Kidney capillary endothelial cell (primary cell): ENCODE data around the gene P4HB.

Source experiments
- DNase-seq: peaks from one replicate; pipeline ENCODE4 v3.0.0-alpha.2; 2018; ENCODE audit warnings: low spot score

The P4HB gene

DNA sequence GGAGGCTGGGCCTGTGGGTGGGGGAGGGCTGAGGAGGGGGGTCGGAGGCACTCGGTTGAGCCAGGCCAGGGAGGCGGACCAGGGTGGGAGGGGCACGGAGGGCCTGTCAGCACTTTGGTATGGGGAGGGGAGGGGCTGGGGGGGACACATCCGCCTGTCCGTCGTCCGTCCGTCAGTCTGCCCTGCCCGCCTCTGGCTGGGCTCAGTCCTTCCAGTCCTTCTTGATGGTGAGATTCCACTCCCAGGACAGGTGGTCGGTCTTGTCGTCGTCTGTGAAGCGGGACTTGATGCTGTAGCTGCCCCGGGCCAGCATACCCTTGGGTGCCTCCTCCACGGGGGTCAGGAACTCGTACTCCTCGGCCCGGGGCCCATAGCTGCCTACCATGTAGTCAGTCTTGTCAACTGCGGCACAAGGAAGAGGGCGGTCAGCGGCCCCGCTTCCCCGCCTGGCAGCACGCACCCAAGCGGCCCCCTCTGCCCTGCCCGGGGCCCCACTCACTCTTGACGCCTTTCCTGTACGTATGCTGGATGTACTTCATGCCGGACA, 8.4 kb upstream of the P4HB start:
- no peak for DNase-seq

DNA sequence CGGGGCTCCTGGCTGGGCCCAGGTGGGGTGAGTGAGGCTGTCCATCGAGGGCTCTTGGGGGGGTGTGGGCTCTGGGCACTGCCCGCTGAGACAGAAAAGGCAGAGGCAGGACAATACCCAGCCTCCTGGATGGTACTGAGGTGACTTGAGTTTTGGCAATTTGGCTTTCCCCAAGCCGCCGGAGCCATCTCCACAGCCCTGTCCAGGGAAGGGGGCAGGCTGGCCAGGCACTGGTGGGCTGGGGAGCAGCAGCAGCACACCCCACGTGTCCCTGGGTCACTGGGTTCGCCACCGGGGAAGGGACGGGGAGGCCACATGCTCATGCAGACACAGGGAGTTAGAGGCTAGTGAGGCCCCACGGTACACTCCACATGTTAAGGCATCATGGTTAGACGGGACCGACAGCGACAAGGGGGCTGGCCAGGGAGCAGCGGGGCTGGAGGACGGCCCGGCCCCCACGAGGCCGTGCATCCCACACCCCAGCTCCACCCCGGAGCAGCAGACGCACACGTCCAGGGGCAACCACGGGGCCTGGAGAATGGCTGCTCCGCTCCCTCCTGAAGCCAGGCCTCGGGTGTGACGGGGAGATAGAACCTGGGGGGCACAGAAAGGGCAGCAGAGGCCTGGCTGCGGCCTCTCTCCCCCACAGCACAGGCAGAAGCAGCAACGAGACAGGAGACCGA, 7.8 kb upstream of the P4HB start:
- DNase-seq = no peak

DNA sequence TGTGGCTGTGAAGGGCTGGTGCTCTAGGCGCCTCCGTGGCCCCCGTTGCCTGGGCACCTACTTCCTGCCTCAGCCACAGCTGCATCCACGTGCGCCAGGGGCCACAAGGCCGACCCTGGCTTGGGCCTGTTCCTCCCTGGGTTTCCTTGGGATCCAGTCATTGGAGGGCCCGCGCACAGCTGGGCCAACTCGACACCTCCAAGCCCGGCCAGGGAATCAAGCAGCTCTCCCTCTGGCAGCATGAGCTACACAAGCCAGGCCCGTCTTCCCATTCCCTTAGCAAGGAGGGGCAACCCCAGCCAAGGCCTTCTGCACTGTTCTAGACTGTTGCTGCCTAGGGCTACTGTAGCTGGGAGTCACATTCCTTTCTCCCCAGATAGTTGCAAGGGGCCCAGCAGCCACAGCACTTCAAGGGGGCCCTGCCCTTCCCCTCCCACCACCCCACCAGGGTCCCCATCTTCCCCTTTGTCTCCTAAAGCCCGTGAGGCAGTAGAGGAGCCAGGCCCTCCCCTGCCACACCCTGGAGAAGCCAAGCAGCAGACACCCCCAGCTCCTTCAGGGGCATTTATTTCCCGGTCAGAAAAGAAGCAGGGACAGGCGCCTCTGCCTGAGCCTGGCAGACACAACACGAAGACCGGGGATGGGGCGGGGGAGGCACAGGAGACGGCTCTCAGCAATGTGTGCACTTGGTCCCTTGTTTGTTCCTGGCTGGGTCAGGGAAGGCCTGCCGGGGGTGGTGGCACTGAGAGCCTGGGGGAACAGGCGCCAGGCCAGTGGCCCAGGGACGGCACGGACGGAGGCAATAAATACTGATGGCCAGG, 7.0 kb upstream of the P4HB start:
- DNase-seq = no peak

DNA sequence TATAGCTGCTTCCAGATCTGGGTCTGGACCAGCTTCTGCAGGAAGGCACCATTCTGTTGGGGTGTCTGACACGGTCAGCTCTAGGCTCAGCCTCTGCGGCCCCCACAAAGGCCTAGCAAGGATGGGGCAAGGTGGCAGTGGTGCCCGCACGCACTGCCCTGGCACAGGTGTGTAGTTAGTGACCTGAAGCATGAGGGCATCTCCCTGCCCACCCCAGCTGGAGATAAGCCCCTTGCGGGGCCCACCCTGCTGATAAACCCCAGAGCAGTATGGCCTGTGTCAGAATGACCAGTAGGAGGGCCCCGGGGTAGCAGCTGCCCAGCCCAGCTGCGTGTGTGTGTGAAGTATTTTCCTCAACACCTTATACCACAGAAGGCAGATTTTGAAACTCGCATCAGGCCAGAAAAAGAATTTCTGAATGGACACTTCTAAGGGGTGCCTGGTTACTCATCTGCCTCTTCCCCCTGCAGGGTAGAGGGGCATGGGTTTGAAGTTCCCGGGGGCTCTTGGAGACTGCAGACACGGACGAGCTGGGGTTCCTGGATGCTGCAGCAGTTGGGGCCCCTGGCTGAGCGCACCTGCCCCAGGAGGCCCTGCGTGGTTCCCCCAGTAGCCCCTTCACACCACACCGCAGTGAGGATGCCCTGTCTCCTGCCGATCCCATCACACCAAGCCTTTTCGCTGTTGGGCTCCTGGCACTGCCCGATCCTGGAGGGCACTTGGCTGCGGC, 6.3 kb upstream of the P4HB start:
- no peak for DNase-seq

DNA sequence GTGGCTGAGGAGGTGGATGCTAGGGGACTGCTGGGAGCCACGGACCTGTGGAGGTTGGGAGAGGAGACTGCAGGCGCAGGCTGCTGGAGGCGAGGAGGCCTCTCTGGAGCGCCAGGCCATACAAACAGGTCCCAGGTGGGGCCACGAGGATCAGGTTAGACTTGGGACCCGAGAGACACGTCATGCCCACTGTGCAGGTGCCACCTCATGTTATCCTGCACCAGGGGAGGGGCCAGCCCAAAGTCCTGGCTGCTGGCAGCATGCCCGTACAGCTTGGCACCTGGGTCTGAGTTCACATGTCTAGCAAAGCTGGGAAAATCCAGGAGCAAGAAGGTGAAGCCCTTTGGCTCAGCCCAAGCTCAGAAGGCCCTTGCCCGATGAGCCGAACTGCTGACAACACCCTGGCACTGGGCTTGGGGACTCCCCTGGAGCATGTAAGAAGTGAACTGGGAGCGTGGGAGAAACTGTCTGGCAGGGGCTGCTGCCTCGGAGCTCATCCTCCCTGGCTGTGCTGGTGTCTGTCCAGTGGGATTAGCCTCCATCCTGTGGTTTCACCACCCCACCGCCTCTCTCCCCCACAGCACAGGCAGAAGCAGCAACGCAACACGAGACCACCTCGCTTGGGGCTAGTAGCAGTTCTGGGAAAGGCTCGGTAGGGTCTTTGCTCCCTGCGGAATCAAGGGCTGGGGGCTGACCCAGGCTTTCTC, 5.6 kb upstream of the P4HB start:
- no peak for DNase-seq

DNA sequence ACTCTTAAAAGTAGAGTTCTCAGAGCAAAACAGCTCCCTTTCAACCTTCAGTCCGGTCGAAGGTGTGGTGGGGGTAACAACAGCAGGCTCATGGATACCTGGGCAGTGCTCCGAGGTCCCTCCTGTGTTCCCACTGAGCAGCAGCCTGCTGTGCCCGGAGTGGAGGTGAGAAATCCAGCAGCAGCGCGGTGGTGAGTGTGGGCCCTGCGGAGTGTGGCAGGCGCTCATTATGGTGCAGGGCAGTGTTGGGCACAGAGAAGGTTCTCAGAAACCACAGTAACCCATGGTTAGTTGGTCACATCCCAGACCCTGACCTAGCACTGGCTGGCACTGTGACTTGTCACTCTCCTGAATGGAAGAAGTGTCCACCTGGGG, 5.0 kb upstream of the P4HB start:
- DNase-seq = no peak

DNA sequence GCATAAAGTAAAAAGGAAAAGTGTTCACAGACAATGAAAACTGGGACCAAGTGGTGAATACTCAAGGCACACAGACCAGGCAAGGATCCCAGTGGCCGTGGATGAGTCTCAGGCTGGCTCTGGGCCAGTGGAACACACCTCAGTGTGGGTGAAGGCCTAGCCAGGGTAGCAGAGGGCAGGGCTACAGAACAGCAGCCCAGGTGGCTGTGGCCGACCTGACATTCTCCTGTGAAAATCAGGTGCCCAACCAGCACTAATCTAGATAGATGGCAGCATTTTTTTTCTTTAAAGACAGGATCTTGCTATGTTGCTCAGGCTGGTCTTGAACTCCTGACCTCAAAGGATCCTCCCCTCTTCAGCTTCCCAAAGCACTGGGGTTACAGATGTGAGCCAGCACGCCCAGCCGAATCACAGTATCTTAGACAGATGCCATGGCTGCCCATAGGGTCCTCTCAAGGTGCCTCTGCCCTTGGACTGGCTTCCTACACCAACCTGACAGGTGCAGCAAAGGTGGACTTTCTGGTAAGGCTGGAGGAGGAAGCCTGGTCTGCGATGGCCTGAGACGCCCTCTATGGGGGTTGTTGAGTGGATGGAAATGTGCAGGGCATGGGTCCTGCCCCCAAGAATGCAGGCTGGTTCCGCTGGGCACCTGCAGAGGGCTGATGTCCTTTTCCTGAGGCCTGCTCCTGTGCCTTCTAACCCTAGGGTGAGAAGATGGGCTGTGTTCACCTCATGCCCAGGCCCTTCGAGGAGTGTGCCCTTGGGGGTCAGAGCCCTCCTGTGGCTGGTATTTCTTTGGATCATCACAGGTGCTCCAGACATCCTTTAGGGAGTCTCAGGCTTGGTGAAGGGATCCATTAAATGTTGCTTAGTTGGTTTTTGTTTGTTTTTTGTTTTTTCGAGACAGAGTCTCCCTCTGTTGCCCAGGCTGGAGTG, 3.8 kb upstream of the P4HB start:
- DNase-seq = no peak

DNA sequence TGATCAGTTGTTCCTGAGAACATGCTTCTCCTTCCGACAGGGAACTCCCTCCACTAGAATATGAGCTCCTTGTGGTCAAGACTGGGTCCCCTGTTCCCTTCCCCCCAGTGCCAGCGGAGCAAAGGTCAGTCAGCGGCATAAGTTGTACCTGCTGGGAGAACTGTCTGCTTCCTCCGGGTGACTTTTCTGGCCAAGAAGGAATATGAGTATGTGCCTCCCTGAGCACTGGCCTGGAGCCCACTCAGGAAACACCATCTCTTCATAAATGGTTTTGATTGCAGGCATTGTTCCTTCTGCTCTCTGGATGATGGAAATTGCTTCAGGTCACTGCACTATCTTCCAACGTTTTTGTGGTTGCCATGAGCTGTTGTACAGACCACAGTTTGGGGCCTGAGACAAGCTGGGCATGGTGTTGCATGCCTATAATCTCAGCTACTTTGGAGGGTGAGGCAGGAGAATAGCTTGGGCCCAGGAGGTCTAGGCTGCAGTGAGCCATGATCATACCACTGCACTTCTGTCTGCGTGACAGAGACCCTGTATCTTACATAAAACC, 2.9 kb upstream of the P4HB start:
- no peak for DNase-seq

DNA sequence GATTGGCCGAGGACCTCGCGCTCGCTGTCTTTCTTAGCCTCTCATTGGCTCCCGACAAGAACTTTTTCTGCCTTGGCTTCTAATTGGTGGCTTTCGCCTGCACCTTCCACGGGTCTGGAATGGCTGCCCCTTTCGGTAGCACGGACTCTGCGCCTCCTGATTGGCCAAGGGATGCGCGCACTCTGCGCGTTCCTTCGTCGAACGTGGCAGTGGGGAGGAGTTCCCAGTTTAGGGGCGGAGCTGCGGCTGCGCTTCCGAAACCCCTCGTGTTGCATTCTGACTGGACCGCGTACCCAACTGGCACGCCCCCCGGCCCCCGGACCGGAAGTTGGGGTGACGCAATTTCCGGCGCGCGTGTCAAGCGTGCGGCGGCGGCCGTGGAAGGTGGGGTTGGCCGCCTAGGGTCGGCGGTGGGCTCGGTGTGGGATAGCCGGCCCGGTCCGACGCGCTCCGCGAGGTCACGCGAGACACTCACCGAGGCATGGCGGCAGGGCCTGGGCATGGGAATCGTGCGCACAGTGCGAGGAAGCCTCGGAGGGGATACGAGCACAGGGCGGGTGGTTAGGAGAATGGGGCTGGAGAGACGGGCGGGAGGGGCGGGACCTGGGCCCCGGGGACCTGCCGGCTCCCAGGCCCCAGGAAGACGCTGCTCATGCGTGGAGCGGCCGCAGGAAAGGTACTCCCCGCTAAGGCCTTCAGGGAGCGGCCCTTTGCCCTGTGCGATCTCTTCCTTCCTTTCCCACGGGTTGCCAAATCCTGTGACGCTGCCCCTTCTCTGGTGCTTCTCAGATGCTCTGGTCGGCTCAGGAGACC, 627 bp upstream of the P4HB start:
- DNase-seq = peak; percentile 100

DNA sequence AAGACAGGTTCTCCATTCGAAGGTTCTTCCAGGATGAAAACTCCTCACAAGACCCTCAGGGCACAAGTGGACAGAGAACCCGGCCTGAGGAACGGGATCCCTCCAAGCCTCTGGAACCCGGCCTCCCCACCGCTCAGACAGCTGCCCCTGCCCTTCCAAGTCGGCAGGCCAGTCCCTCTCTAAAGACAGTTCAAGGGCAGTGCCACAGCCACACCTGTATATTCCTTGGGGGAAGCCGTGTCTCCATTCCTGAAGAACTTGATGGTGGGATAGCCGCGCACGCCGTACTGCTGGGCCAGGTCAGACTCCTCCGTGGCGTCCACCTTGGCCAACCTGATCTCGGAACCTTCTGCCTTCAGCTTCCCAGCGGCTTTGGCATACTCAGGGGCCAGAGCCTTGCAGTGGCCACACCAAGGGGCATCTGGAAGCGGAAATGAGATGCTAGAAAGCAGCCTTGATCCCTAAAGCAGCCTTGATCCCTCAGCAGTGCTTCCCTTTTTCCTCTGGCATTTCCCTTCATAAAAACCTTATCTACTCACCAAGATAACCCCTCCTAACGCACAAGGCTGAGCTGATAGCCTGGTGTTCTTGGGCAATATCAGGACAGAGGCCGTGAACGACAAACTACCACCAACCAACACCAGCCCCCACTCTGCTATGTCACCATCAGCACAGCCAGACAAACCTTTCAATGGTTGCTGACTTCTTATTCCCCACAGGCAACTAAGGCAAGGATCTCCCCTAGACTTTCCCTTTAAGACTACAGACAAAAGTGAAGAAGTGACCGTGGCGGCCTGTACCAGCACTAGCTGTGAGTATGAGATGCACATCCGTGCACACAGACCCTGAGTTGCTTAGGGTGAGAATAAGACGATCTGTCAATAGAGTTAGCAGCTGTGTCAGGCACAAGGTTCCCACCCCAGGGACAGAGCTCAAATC, 1.1 kb downstream of the P4HB start:
- no peak for DNase-seq

DNA sequence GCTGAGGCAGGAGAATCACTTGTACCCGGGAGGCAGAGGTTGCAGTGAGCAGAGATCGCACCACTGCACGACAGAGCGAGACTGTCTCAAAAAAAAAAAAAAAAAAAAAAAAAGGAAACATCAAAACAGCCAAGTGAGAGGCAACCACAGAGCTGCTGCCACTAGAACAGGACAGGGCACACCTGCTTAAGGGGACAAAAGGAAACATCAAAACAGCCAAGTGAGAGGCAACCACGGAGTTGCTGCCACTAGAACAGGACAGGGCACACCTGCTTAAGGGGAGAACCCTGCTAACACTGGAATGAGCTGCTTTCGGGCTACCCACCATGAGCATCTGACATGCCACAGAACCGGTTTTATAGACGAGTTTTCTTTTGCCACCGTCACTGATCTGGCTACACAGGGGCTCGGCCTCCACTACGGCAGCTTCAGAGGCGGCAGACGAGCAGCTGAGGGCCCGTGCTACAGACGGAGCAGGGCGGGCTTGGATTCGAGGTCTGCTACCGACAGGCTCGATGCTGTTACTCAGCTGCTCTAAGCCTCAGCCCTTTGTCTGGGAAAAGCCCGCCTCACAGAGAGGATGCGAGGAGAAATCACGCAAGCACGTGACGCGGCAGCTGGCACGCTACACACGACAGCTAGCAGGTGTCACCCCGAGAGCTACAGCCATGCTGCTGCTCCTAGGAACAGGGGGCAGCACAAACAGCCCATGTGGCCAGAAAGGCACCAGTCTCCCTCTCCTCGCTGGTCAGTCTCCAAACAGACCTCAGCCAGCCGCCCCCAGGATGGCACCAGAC, 2.0 kb downstream of the P4HB start:
- no peak for DNase-seq

DNA sequence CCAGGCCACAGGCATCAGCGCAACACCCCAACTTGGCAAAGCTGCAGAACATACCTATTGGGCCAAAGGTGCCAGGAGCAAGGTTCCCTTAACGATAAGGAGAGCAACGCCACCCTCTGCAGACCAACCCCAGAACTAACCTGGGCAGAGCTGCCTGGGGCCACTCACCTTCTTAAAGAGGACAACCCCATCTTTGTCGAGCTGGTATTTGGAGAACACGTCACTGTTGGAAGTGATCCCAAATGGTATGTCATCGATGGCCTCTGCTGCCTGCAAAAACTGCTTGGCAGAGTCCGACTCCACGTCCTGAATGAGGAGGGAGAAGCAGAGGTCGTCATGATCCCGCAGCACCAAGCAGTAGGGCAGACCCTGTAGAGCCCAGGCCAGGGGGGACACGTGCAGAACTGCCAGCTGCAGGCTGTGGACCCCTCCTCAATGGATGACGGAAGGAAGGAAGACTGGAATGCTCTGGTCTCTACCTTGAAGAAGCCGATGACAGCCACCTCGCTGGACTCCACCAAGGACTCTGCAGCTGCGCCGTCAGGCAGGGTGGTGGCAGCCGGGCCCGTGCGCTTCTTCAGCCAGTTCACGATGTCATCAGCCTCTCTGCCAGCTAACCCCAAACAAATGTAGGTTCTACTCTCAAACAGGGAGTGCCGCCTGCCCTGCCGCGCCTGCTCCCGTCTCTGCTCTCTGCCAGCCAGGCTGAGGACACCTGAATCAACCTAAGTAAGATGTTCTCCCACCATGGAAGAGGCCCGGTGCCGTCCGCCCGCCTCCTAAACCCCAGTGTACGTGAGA, 5.2 kb downstream of the P4HB start:
- no peak for DNase-seq

DNA sequence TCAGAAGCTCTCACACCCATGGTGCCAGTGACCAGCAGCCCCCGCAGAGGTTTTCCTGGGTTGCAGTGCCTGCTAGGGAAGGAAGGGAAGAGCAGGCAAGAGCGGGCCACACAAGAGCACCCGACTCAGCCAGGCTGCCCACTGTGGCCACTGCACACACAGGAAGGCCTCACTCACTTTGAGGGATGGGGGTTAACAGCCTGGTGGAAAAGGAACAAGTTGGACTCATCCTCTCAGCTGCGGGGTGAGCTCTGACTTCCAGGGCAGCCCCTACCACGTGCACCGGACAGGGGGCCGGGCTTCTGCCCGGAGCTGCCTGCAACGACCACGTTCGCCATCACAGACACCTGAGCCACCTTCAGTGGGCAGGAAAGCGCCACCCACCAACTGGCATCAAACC, 8.1 kb downstream of the P4HB start:
- DNase-seq = no peak

DNA sequence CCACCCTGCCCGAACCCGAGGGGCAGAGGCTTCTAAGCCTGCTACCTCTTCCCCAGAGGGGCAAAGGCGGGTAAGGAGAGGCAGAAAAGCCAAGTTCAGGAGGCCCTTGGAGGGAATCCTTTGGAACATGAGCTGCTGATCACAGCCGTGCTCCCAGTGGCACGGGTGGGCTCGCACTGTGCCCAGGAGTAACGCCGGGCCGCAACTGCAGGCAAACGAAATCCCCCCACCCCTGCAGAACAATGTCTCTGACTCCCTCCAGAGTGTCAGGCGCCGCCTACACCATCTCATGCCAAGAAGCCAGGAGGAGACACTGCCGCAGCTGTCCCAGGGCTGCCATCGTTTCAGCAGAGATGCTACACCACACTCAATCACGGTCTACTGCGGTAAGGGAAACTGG, 8.9 kb downstream of the P4HB start:
- DNase-seq = no peak

DNA sequence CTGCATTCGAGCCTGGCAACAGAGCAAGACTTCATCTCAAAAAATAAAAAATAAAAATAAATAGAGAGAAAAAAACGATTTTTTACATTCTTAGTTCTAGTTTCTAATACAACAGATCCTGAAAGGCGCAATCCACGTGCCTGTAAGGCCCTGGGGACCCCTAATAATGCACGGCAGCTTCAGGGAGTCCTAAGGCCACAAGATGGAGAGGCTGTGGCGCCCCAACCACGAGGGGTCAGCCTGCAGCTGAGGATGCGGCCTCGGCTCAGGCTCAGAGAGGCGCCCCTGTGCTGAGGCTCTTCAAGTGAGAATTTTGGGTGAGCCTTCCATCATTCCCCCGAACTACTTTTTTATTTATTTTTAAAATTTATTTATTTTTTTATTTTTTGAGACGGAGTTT, 10.9 kb downstream of the P4HB start:
- no peak for DNase-seq

DNA sequence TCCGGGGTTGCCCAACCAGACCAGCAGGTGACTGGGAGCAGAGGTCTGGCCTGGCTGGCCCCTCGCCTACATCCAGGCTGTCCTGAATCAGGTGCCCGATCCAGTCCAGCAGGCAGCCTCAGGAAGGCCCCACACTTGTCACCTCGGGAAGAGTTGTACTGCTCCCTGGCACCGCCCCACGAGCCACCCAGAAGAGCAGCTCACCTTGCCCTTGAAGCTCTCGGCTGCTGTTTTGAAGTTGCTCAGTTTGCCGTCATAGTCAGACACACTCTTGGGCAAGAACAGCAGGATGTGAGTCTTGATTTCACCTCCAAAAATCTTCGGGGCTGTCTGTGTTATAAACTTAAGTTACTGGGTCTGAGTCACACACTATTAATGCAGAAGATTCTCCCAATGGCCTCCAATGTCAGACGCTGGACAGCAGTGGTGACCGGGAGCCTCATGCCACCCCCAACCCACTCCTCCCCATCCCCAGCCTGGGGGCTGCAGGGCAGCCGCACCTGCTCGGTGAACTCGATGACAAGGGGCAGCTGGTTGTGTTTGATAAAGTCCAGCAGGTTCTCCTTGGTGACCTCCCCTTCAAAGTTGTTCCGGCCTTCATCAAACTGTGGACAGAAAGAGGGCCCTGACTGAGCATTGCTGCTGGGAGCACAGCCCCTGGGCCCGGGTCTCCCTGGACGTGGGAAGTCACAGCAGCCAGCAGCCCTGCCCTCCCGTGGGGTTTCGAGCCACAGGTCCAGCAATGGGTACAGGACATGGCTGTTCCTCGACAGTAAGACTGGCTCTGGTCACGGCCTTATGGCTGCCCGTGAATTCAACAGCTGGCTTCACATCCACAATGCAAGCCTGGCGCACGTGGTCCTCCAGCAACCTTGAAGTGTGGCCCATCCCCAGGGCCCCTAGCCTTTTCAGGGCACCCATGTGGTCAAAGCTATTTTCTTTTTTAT, 13.3 kb downstream of the P4HB start:
- DNase-seq = no peak
